GM18502 (cell line): ENCODE measurements around the gene SPOUT1.
A peak's percentile ranks its signal among the peaks of the same experiment; 100 is the strongest.
"Not testable (repeated sequence)": the region's sequence is repeated elsewhere in the genome, so short reads cannot be mapped to it uniquely, and the experiment has no call there.

Experiments
- ATAC-seq: cut with Tn5 transposase; IDR thresholded peaks from one replicate; pipeline ENCODE4 v1.9.1; 2021; ENCODE audit warnings: mild to moderate bottlenecking; ENCODE audit not compliant: unreplicated experiment, poor library complexity

SPOUT1 gene

DNA sequence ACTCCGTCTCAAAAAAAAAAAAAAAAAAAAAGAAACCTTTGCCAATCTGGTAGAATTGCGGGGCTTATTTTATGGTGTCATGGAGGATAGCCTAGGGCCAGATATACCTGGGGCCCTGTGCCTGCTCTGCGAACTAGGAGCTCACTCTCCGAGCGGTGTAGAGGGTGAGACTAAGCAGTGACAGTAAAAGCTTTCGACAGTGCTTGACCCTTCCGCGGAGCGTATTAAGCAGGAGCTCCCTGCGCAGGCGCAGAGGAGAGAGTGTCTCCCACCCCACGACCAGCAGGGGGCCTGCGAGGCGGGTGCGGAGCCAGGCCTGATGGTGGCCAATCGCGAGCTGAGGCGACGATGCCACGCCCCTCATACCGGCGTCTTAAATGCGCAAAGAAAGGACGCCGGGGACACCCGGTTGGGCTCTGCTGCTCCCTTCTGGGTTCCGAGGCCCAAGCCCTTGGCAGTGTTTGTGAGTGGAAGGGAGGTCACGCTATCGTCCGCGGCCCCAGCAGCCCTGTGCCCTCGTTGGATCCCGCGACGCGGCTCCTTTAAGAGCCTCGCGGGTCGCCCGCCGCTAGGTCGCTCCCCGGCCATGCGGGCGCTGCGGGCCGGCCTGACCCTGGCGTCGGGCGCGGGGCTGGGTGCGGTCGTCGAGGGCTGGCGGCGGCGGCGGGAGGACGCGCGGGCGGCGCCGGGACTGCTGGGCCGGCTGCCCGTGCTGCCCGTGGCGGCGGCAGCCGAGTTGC, 11.3 kb downstream of the SPOUT1 start, which contains the start of gene ENDOG:
TSS of gene ENDOG (plus strand) at position 402 of the 740 bp plus-strand sequence. CDS start at position 587, 185 bp downstream.
- ATAC-seq, result peak; percentile 89

GRCh38 chr9:128810873-128811272, 18.7 kb downstream of the SPOUT1 start:
- no peak for ATAC-seq

GRCh38 chr9:128809831-128810230, 19.8 kb downstream of the SPOUT1 start:
- ATAC-seq, result no peak

GRCh38 chr9:128809036-128809599, 20.5 kb downstream of the SPOUT1 start:
- ATAC-seq, result no peak

GRCh38 chr9:128808543-128808942, 21.1 kb downstream of the SPOUT1 start:
- no peak for ATAC-seq

DNA sequence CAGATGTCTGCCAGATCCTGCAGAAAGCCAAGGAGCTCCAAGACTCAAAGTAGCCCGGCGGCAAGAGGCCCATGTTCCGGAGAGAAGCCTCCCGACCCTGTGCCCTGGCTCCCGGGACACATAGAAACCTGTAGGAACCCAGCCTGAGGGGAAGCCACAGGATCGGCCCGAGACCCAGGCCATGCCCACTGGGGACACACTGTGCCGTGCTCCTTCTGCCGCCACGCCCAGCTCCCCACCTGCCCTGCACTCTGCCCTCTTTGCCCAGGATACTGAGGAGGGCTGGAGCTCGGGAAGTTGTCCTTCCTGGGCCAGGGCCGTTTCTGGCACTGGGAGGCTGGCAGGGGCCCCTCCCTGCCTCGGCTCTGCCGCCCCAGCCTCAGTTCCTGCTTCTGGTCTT, 21.8 kb downstream of the SPOUT1 start:
- no peak for ATAC-seq

GRCh38 chr9:128805661-128806060, 23.9 kb downstream of the SPOUT1 start:
- ATAC-seq, result no peak

DNA sequence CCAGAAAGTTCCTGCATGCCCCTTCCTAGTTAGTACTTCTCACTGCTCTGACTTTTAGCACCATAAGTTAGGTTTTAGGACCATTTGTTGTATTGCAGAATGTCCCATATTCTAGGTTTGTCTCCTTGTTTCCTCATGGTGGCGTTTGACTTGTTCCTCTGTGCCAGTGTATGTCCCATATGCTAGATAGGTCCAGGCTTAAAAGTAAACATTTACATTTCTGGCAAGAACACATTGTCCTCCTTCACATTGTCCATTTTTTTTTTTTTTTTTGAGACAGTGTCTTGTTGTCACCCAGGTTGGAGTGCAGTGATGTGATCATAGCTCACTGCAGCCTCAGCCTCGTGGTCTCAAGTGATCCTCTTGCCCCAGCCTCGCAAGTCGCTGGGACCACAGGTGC, 27.1 kb downstream of the SPOUT1 start:
- ATAC-seq, result no peak

GRCh38 chr9:128800061-128800460, 29.5 kb downstream of the SPOUT1 start:
- ATAC-seq, result no peak

DNA sequence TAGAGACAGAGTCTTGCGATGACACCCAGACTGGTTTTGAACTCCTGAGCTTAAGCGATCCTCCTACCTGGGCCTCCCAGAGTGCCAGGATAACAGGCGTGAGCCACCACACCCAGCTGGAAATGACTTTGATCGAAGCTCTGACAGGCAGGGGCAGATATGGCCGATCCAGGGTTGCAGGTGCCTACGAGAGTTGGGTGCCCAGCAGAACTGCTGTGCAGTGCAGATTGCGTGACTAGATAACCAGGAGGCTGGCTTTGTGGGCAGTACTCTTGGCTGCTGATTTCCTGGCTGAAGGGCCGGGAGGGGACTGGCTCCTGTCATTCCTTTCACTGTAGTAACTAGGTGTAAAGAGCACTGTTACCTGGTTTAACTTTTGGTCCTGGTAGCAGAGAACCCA, 30.7 kb downstream of the SPOUT1 start:
- ATAC-seq, result no peak

GRCh38 chr9:128794961-128795360, 34.6 kb downstream of the SPOUT1 start:
- ATAC-seq, result not testable (repeated sequence)

DNA sequence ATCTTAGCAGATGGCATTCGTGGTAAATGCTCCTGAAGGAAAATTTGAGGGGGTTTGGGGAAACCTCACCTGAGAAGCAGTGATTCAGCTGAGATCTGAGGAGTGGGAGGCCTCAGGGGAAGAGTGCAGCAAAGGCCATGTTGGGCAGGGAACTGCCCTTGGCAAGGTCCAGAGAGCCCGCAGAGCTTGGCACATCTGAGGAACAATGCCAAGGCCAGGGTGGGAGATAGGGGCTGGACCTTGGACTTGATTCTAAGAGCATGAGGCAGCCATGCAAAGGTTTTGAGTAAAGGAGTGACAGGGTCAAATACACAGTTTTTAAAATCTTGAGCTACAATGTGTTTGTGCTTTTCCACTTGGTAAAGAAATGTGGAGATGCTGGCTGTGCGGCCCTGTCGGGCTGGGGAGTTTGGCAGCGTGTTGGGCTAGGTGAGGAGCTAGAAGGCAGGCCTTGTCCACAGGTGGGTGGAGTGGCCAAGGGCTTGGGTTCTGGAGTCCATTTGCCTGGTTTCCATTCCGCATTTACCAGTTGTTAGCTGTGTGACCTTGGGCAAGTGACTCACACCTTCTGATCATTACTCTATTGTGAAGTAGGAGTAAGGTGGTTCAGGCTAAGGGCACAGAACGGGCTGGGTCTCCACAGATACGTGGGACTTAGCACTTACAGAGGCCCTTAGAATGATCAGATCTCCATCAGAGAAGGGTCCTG, 36.5 kb downstream of the SPOUT1 start:
- ATAC-seq, result no peak

DNA sequence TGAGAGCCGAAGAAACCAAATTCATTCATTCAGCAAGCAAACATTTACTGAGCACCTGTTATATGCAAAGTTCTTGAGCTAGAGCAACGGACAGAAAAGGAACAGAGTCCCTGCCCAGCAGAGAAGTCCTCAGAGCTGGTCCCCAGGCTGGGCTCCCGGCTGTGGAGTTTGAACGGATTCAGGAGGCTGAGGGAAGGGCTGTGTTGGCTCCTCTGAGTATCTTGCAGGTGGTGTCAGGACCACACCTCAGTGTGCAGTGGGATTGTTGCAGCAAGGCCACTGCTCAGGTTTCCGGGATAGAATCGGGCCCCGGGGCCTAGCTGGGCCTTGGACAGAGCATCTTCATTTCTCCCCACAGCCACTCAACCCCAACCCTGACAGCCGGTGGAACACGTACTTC, 37.5 kb downstream of the SPOUT1 start:
- ATAC-seq, result no peak

GRCh38 chr9:128790536-128790935, 39.1 kb downstream of the SPOUT1 start:
- ATAC-seq, result no peak

DNA sequence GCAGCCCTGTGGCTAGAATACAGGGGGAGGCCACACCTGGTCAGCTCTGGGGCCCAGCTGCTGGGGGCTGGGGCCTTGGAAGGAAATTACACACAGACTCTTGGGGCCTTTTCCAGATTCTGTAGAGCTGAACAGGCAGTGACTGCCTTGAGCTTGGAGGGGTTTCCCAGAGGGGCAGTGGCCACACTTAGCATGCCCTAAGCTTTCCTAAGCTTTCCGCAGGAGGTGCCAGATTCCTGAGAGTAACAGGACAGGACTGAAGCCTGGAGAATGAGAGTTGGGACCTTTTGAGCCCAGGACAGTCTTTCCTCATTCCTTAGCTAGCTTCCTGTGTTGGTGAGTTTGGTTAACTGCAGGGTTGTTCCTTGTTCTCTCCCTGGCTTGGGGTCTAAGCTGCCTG, 41.1 kb downstream of the SPOUT1 start:
- no peak for ATAC-seq

GRCh38 chr9:128787659-128788058, 41.9 kb downstream of the SPOUT1 start:
- ATAC-seq, result no peak

DNA sequence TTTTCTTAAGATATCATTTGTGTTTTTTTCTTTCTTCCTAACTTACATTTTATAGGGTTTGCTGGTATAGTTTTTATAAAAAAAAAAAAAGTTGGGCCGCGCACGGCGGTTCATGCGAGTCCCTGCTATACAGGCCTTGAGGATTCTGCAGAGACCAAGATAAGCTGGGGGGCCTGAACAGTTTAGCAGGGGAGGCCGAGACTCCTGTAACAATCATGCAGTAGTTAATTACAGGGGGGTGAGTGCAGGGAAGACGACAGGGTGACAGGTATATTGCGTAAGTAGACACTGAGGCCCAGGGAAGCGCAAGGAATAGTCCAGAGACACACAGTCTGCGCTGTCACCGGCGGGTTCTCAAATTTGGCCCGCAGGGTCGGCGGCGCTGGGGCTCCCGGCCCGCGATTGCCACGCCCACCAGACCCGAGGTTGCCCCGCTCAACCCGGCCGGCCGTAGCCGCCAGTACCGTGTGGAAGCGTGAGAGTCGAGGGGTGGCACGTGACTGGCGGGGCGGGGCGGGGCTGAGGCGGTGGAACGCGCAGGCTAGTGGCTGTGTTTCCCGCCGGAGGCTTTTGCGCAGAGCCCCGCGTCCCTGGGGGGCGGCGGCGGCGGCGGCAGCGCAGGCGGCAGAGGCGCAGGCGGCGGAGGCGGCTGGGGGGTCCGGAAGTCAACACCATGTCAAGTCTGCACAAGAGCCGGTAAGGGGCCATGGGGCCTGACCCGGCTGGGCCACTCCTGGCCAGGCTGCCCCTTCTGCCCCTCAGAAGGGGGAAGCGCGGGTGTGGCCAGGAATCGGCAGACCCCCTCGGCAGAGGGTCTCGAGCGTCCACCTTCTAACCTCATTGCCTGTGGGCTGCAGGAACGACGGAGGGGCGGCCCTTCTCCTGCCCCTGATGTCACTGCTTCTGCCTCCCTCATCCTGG, 42.7 kb downstream of the SPOUT1 start, which contains the start of gene TBC1D13:
TSS of gene TBC1D13 (plus strand) at position 573 of the 921 bp plus-strand sequence. CDS start at position 674, 101 bp downstream.
- ATAC-seq, result peak; percentile 85

- ATAC-seq, result no peak
Observed at GRCh38 chr9:128785427-128785826, 44.2 kb downstream of the SPOUT1 start.

- ATAC-seq, result no peak
Observed at GRCh38 chr9:128782669-128783068, 46.9 kb downstream of the SPOUT1 start.
